Limb (tissue), 2 donors: ENCODE measurements around the gene DYTN.
"Not testable (repeated sequence)": the region's sequence is repeated elsewhere in the genome, so short reads cannot be mapped to it uniquely, and the experiment has no call there.

Experiments
- DNase-seq, 2 donors: peaks; one replicate each; pipeline ENCODE4 v3.0.0-alpha.2; 2016; ENCODE audit errors: extremely low spot score in 2 of 2

DYTN gene

DNA sequence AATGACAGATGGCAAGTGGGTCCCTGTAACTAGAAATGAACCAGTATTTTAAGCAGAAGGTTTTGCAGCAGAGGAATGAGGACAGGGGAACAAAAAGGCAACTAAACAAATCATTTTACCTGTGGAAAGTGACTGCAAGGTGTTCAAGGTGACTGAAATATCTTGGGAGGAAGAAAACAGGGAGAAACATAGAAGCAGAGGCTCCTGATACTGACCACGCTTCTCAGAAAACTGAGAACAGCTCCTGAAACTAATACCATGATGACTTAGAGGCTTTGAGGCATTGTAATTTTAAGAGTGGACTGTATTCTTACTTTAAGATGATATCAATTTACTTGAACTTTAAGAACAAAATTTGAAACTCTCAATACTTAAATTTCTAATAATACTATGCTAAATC, at the start of gene DYTN:
Gene DYTN, minus strand, starts transcription at position 101 of the 400 bp plus-strand sequence. CDS start 117 bp downstream, outside the sequence.
- DNase-seq: no peak

- DNase-seq: no peak
Observed at GRCh38 chr2:206766057-206766930, 48.1 kb upstream of the DYTN start.

GRCh38 chr2:206765242-206766056, 47.3 kb upstream of the DYTN start, which contains the start of the genes FASTKD2 and MDH1B:
Gene FASTKD2 (plus strand): TSS chr2:206765606. CDS start chr2:206766694, 1,088 bp downstream.
Gene MDH1B (minus strand): TSS chr2:206765328. CDS start chr2:206765271, 57 bp downstream.
- DNase-seq: peak; percentile 91 to 93

DNA sequence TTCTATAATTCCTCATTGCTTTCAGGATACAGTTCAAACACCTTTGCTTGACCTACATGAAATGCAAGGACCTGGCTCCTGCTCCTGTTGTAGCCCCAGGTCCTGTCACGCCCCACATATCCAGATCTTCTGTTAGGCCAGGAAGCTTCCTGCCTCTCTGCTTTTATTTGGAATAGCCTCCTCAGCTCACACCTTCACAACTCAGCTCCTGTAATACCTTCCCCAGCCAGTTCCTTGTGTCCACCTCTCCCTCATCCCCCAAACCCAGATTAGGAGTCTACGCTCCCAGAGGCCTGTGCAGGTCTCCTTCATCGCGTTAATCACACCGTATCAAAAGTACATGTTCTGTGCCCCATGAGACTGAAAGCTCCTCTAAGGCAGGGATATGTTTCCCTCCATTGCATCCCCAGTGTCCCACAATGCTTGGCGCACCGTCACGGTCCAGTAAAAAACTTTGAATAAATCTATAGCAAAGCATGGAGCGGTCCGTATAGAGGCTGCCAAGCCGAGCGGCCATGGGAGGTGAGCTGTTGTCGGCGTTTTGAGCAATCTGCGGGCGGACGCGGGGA, 46.6 kb upstream of the DYTN start:
- no peak for DNase-seq

- no peak for DNase-seq
Observed at GRCh38 chr2:206756816-206757215, 38.6 kb upstream of the DYTN start.

DNA sequence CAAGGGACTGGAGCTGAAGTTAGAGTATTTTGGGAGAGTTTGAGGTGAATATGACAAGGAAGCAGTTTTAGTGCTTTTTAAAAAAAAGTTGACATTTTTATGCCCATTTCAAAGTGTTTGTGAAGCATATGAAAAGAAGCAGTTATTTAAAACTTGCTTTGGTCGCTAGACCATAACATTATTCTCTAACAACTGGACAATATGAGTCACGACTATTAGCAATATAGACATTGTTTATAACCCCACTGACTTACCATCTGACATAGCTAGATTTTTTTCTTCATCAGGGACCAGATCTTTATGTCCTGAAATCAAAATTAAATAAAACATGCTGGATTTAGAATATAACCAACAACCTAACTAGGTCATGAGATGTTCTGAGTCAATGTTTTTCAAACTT, 22.6 kb upstream of the DYTN start:
- no peak for DNase-seq

- DNase-seq: no peak
Observed at GRCh38 chr2:206739271-206739670, 21.1 kb upstream of the DYTN start.

GRCh38 chr2:206736935-206737334, 18.7 kb upstream of the DYTN start:
- DNase-seq: no peak

DNA sequence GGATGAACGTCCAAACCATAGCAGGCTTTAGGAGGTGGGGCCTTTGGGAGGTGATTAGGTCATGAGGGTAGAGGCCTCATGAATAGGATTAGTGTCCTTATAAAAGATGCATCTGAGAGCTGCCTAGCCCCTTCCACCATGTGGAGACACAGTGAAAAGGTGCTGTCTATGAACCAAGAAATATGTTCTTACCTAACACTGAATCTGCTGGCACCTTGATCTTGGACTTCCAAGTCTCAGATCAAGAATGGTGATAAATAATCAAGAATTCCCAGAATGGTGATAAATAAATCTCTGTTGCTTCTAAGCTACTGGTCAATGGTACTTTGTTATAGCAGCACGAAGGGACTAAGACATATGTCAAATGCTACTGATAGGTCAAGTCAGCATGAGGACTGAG, 15.1 kb upstream of the DYTN start:
- no peak for DNase-seq

- DNase-seq: no peak
Observed at GRCh38 chr2:206728277-206729199, 10.3 kb upstream of the DYTN start.

- DNase-seq: no peak
Observed at GRCh38 chr2:206727287-206727686, 9.1 kb upstream of the DYTN start.

GRCh38 chr2:206723288-206723687, 5.1 kb upstream of the DYTN start:
- no peak for DNase-seq

DNA sequence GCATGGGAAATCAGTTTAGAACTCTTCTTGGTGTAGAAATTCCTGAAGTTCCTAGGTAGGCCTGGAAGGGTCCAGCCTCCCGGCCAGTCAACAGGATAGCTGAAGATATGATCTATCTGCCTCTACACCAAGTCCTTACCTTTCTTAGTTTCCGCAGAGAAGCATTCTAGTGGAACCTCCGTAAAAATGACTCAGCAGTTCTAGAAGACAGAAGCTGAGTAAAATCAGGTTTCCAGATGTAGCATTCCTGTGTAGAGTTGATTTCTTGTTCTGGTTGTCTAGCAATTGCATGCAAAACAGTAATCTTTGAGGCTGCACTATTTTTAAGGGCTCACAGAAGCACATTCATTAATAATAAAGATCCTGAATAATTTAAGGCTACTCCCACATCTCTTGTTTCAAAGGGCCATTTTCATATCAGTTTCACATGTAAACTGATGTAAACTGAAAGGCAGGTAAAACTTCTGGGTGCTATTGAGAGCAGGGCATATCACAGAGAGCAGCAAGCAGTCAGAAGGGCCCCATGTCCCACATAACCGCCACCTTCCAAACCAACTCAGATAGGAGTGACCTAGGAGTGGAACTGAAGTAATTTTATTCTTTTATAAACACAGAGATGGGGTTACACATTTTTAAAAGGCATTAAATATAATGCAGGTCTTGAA, 3.2 kb upstream of the DYTN start:
- no peak for DNase-seq

- DNase-seq: no peak
Observed at GRCh38 chr2:206716623-206717022, 1.6 kb downstream of the DYTN start.

DNA sequence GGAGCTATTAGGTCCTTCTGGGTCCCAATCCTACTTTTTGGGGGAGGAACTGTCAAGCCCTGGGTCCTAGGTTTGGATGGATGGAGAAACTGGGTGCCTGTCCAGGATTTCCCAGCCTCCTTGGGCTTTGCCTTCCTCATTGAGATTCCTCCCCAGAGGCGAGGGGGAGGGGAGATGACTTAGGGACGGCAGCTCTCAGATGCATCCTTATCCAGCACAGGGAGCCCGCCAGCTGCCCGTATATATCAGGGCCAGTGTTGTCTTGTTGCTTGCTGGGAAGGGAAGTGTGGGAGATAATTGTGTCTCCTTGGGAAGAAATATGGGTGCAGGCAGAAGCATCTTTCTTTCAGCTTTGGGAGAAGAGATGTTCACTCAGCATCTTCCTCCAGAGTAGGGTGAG, 3.0 kb downstream of the DYTN start:
- not testable (repeated sequence) for DNase-seq

GRCh38 chr2:206713746-206714145, 4.5 kb downstream of the DYTN start:
- no peak for DNase-seq

DNA sequence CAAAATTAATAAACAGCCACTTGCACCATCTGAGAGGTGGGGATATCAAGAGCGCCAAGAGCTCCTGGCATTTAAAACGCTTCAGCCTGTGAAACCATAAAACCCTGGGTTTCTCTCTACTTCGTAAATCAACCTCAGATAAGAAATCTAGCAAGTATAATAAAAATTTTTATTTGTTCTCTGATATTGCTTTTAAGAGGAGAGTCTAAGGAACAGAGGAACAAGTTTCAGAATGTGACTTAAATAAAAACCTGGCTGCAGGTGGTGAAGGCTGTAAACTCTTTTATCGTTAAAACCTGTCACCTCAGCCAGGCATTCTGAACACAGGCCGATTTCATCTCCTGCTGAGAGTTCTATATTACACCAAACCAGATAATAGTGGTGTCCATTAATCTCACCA, 9.9 kb downstream of the DYTN start:
- no peak for DNase-seq

GRCh38 chr2:206707164-206707701, 11.0 kb downstream of the DYTN start:
- DNase-seq: no peak

- no peak for DNase-seq
Observed at GRCh38 chr2:206701952-206702605, 16.1 kb downstream of the DYTN start.
